Effector memory CD4-positive, alpha-beta T cell (primary cell): ENCODE measurements around the gene FAM193B.
"Not testable (repeated sequence)": the region's sequence is repeated elsewhere in the genome, so short reads cannot be mapped to it uniquely, and the experiment has no call there.

Experiments used
- DNase-seq, 3 donors: peaks; one replicate each; pipeline ENCODE4 v3.0.0-alpha.2; 2020
- H3K27ac ChIP-seq: 2 replicates; pipeline ENCODE4 v1.7.0; 2013; ENCODE audit warnings: mild to moderate bottlenecking, low read length, moderate library complexity; ENCODE audit not compliant: insufficient read depth, poor library complexity, severe bottlenecking
- H3K27me3 ChIP-seq: replicated peaks from 2 replicates; pipeline ENCODE4 v1.7.0; 2013; ENCODE audit warnings: mild to moderate bottlenecking, low read length; ENCODE audit not compliant: insufficient read depth, control insufficient read depth, poor library complexity, severe bottlenecking
- H3K36me3 ChIP-seq: 2 replicates; pipeline ENCODE4 v1.7.0; 2013; ENCODE audit warnings: mild to moderate bottlenecking, low read length, moderate library complexity; ENCODE audit not compliant: control insufficient read depth, insufficient read depth
- H3K4me1 ChIP-seq: 2 replicates; pipeline ENCODE4 v1.7.0; 2013; ENCODE audit warnings: low read length, mild to moderate bottlenecking; ENCODE audit not compliant: control insufficient read depth, insufficient read depth, poor library complexity, severe bottlenecking
- H3K4me3 ChIP-seq: 2 replicates; pipeline ENCODE4 v1.7.0; 2013; ENCODE audit warnings: low read length, low read depth, mild to moderate bottlenecking; ENCODE audit not compliant: insufficient read depth, poor library complexity, severe bottlenecking
- H3K9me3 ChIP-seq: 2 replicates; pipeline ENCODE4 v1.7.0; 2013; ENCODE audit warnings: mild to moderate bottlenecking, low read length, moderate library complexity; ENCODE audit not compliant: control insufficient read depth

The FAM193B gene

DNA sequence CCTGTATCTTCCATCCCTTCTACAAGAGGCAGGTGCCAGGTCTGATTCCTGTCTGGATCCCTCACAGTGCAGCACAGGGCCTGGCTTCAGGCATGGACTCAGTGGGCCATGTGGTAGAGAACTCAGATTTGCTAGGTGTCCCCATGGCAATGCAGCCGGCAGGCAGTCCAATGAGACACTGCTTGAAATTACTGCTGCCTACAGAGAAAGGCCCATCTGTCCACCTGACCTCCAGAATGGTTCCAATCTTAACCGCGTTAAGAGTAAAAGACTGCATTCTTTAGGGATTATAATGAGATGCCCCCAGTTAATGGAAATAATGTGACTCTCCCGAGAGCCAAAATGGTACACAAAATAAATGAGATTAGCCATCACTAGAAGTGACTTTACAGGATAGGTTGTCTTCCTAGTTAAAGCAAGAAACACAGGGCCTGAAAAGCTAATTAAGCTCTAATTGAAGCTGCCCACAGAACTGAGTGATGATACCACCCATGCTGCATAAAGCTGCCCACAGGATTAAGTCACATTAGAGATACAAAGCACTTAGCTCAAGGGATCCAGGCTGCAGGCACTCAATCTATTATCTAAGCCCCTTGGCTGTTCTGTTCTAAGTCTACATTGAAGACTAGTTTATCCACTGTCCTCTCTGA lies 11.4 kb downstream of the FAM193B start:
- H3K27ac ChIP-seq, result no peak overlapping the region
- H3K4me1 ChIP-seq, result no peaks in the 10 kb centered on the region
- no peaks in the 10 kb centered on the region for H3K27me3 ChIP-seq
- H3K4me3 ChIP-seq, result no peak overlapping the region
- H3K36me3 ChIP-seq, result peaks cover 19% of the 10 kb centered on the region
- no peak for DNase-seq
- H3K9me3 ChIP-seq, result no peaks in the 10 kb centered on the region

- Histone ChIP-seq H3K27me3 (no peaks in the 10 kb centered on the region), H3K9me3 (no peaks in the 10 kb centered on the region), H3K4me3 (no peak overlapping the region), H3K36me3 (peaks cover 38% of the 10 kb centered on the region), H3K27ac (no peak overlapping the region), H3K4me1 (no peaks in the 10 kb centered on the region)
- DNase-seq, result no peak
These were observed 13.9 kb downstream of the FAM193B start for GRCh38 chr5:177540438-177540837.

GRCh38 chr5:177539411-177539810 lies 15.0 kb downstream of the FAM193B start:
- no peak overlapping the region for H3K27ac ChIP-seq
- H3K36me3 ChIP-seq, result peaks cover 45% of the 10 kb centered on the region
- no peaks in the 10 kb centered on the region for H3K27me3 ChIP-seq
- H3K4me1 ChIP-seq, result no peaks in the 10 kb centered on the region
- no peak for DNase-seq
- no peak overlapping the region for H3K4me3 ChIP-seq
- no peaks in the 10 kb centered on the region for H3K9me3 ChIP-seq

- Histone ChIP-seq H3K27ac (no peak overlapping the region), H3K4me3 (no peak overlapping the region), H3K4me1 (no peaks in the 10 kb centered on the region), H3K9me3 (no peaks in the 10 kb centered on the region), H3K36me3 (peaks cover 45% of the 10 kb centered on the region), H3K27me3 (no peaks in the 10 kb centered on the region)
- no peak for DNase-seq
These were observed 15.5 kb downstream of the FAM193B start for GRCh38 chr5:177538876-177539275.

DNA sequence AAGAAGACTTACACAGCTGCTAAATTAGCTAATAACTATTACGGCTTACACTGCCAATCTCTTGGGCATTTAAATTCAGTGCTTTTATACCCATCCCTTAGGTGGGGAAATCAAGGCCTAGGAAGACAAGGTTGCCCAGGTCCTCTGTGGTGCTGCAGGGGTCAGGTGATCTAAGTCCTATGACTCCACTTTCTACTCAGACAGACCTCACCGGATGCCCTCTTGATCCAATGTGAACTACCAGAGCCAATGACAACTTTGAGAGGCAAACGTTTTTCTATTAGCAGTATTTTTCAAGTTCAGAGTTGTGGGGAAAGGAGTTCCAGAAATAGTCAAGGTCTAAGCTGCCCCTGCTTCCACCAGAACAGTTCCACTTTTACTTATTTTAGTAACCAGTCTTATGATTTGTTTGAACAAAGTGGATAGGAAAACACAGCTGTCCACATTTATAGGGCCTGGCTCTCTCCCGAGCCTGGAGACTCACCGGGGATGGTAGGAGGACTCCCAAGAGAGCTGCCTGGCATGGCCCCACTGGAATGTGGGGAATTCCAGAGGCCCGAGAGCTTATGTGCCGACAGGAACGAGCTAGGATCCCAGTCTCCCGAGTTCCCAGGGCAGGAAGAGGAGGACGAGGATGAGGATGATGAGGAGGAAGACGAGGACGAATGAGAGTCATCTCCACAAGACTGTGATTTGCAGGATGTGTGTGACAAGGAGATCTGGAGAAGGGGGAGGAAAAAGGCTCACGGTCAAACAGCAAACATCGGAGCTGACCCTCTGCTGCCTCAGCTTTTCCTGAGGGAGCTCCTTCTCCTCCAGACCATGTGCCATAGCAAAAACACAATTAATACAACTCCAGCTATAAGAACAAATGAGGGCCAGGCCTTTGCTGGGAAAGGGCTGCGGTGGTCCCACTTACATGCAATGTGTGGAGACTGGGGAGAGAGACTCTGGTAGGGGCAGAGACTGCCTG lies 16.7 kb downstream of the FAM193B start:
- H3K36me3 ChIP-seq, result peaks cover 48% of the 10 kb centered on the region
- H3K27ac ChIP-seq, result no peak overlapping the region
- no peaks in the 10 kb centered on the region for H3K9me3 ChIP-seq
- no peaks in the 10 kb centered on the region for H3K27me3 ChIP-seq
- DNase-seq, result no peak
- H3K4me1 ChIP-seq, result no peaks in the 10 kb centered on the region
- no peak overlapping the region for H3K4me3 ChIP-seq

DNA sequence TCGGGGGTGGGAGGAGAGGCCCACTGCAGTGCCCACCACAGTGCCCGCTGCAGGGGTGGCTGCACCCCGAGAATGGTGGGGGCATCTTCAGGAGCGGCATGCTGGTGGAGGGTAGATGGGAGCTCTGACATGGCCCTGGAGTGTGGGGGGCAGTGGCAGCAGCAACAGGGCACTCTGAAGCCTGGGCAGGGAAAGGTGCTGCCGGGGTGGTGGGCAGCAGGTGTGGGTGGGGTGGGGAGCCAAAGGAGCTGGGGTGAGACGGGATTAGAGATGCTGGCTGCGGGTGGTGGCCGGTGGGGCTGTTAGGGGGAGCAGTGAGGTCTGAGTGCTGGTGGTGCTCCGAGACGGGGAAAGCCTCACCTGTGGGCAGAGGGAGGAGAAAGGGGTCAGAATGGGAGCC lies 18.0 kb downstream of the FAM193B start:
- Histone ChIP-seq H3K27me3 (no peaks in the 10 kb centered on the region), H3K9me3 (no peaks in the 10 kb centered on the region), H3K4me1 (no peaks in the 10 kb centered on the region), H3K36me3 (peaks cover 52% of the 10 kb centered on the region), H3K4me3 (no peak overlapping the region), H3K27ac (no peak overlapping the region)
- no peak for DNase-seq

DNA sequence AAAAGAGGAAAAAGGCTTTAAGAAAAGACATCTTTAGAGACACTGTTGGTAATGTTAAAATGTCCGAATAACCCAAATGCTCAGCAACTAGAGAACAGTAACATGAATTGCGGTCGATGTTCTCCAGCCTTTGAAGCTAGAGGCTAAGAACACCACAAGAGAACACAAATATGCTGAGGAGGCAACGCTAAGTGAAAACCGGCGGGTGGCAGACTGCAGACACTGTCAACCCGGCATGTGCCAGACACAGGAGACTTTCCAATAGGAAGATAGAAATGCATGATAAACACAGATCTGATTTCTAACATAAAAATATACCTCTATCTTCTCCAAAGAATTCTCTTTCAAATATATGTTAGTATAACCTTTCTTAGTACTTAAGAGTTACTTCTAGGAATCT lies 19.2 kb downstream of the FAM193B start:
- Histone ChIP-seq H3K4me3 (no peak overlapping the region), H3K27ac (no peak overlapping the region), H3K36me3 (peaks cover 65% of the 10 kb centered on the region), H3K4me1 (no peaks in the 10 kb centered on the region), H3K27me3 (no peaks in the 10 kb centered on the region), H3K9me3 (no peaks in the 10 kb centered on the region)
- no peak for DNase-seq

GRCh38 chr5:177534433-177534832 lies 19.9 kb downstream of the FAM193B start:
- H3K4me1 ChIP-seq, H3K27me3 ChIP-seq, H3K4me3 ChIP-seq, H3K27ac ChIP-seq, DNase-seq, H3K9me3 ChIP-seq: not testable (repeated sequence)
- peaks cover 66% of the 10 kb centered on the region for H3K36me3 ChIP-seq

- no peak for DNase-seq
- H3K4me1 ChIP-seq, result no peaks in the 10 kb centered on the region
- peaks cover 56% of the 10 kb centered on the region for H3K36me3 ChIP-seq
- no peaks in the 10 kb centered on the region for H3K9me3 ChIP-seq
- H3K27ac ChIP-seq, result no peak overlapping the region
- no peak overlapping the region for H3K4me3 ChIP-seq
- H3K27me3 ChIP-seq, result no peaks in the 10 kb centered on the region
These were observed 23.0 kb downstream of the FAM193B start for GRCh38 chr5:177531209-177531940.
